AML-193 (cell line): ENCODE measurements around the gene KERA.

Source experiments
- DNase-seq, 2 experiments: peaks; one replicate each; lab custom pipeline; 2025; lab: John Stamatoyannopoulos, UW

KERA gene

DNA sequence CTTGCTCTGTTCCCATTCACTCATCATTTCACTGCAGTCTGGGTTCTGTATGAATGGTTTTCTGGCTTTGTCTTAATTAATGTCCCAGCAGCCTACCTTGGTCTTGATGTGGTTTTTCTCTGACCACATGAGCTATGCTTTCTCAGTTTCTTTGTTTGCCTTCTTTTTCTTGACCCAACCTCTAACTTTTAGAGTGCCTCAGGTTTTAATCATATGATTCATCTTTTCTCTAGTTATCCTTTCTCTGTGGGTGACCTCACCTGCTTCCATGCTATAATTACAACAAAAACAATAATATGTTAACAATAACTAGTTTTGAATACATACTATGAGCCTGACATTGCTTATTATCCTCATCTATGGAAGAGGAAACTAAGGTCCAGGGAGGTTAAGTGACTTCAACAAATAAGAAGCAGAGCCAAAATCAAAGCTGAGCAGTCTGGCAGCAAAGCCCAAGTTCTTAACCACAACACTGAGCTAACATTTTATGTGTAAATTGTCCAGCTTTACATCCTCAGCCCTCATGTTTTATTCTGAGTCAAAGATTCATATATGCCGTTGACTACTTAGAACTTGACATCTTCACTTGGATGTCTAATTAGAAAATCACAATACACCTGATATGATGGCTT lies 48.4 kb downstream of the KERA start:
- no peak for DNase-seq

DNA sequence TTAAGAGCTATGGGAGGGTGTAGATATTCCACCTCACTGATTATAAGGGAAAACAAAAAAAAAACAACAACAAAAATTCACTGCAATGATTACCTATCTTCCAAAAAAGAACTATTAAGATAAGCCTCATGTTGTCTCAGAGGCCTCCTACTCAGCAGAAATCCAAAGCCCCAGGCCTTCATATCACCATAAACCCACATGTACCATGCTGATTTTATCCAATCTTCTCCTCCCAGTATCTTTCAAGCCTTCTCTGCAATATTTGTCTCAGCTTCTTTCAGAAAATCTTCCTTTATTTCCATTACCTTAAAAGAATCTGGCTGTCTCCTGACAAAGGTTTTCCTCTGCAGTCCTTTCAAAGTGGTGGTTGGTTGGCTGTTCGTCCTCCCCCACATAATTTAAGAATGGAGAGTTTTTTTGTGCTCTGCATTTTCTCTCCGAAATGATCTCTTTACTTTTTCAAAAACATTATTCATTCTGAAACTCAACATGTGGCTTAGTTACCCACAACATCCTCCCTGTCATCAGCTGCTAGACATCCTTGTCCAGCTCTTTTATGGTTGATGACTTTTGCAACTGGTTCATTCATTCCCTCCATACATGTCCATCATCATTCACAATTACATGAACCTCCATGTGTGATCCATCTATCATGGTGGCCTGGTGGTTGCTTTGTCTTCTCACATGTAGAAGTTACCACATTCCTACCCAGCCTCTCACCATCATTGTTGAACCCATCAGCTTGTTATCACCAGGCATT lies 50.1 kb downstream of the KERA start:
- no peak for DNase-seq

DNA sequence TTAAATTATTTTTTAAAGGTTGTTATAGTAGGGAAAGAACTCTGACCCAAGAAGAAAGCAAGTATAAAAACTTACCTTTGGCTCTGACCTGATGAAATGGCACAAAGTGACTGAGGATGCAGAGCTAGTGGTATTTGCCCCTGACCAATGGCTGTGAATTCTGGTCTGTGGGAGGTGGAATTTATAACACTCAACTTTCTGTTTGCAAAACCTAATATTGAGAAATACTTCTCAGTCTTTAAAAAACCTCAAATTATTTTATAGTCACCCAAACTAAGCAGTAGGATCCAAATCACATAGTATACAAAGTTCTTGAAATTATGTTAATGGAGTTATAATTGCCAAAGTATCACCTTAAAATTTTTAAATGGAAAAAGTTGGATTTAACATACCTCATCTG lies 53.0 kb downstream of the KERA start, which contains the start of gene EPYC:
Gene EPYC, minus strand, starts transcription at position 101 of the 400 bp plus-strand sequence. CDS start 2,407 bp downstream, outside the sequence.
- DNase-seq: no peak

DNA sequence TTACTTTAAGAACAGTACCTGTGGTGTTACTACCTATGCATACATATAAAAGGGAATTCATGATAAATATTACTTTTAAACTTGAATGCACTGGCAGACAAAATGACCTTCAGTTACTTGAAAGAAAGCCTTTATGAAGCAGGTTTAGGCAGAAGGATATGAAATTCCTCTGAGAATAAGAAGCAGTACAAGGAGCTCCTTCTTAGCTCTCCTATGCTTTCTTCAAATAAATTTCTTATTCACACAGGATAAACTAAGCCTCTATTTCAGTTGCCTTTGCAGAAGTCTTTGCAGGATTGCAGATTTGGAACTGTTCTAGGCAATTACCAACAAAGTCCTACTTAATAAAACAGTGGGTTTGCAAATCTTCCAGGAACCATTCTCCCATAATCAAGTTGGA lies 54.1 kb downstream of the KERA start:
- DNase-seq: no peak

DNA sequence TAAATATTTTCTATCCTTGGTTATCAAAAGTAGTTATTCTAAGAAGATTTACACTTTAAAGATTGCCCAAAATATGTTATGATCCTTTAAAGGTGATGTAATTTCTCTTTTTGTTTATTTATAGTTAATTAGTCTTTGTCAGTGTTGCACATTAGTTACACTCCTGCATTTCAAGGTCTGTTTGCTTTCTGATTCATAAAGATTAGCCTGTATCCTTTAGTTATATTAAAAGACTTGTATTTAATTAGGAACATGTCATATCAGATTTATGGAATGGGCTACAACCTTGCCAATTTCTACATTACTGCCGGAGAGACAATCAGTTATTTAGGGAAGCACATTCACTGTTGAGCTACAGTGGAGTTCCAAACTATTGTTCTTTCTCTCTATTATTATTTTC lies 56.5 kb downstream of the KERA start:
- no peak for DNase-seq
